Cardiac fibroblast (primary cell): ENCODE results near the gene SHANK1.
A peak's percentile ranks its signal among the peaks of the same experiment; 100 is the strongest.
"Not testable (repeated sequence)": the region's sequence is repeated elsewhere in the genome, so short reads cannot be mapped to it uniquely, and the experiment has no call there.

ENCODE experiments used
- DNase-seq, 2 donors: peaks; one replicate each; pipeline versions ENCODE4 v3.0.0 to v3.0.0-alpha.2; 2010; ENCODE audit warnings: low read depth in 2 of 2
- H3K4me3 ChIP-seq, 2 donors: replicated peaks in 1 of 2; 1 replicate in 1 of 2; 2 replicates in 1 of 2; pipeline ENCODE4 v1.5.1; 2011; ENCODE audit warnings: low read depth in 2 of 2, low read length in 2 of 2, mild to moderate bottlenecking in 2 of 2, moderate library complexity in 1 of 2
- TF ChIP-seq, protein P1 (sequence below): IDR thresholded peaks from one replicate; pipeline ENCODE4 v1.5.1; 2011; ENCODE audit warnings: low read depth, mild to moderate bottlenecking, low read length, inconsistent platforms

The SHANK1 gene

DNA sequence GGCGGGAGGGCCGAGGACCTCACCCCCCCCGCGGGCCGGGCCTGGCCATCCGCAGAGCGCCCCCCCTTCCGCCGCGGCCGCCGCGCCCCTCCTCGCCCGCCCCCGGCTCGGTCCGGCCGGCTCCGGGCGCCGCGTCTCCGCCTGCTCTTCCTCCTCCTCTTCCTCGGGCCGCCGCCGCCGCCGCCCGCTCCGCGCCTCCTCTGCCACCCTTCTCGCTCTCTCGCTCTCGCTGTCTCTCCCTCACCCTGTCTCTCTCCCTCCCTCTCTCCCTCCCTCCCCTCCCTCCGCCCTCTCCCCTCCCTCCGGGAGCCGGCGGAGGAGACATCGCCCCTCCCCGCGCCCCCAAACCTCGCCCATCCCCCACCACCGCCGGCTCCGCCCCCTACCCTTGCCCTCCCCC lies at the start of gene SHANK1:
TSS of gene SHANK1 (minus strand) at position 237 of the 400 bp plus-strand sequence. CDS start 2,883 bp downstream, outside the sequence.
- peak within 1 kb of the TSS; percentile 32 to 49 for H3K4me3 ChIP-seq
- TF ChIP-seq, protein P1, sequence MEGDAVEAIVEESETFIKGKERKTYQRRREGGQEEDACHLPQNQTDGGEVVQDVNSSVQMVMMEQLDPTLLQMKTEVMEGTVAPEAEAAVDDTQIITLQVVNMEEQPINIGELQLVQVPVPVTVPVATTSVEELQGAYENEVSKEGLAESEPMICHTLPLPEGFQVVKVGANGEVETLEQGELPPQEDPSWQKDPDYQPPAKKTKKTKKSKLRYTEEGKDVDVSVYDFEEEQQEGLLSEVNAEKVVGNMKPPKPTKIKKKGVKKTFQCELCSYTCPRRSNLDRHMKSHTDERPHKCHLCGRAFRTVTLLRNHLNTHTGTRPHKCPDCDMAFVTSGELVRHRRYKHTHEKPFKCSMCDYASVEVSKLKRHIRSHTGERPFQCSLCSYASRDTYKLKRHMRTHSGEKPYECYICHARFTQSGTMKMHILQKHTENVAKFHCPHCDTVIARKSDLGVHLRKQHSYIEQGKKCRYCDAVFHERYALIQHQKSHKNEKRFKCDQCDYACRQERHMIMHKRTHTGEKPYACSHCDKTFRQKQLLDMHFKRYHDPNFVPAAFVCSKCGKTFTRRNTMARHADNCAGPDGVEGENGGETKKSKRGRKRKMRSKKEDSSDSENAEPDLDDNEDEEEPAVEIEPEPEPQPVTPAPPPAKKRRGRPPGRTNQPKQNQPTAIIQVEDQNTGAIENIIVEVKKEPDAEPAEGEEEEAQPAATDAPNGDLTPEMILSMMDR, result no peak
- DNase-seq, result peak in 1 of 2 donors; percentile 46

DNA sequence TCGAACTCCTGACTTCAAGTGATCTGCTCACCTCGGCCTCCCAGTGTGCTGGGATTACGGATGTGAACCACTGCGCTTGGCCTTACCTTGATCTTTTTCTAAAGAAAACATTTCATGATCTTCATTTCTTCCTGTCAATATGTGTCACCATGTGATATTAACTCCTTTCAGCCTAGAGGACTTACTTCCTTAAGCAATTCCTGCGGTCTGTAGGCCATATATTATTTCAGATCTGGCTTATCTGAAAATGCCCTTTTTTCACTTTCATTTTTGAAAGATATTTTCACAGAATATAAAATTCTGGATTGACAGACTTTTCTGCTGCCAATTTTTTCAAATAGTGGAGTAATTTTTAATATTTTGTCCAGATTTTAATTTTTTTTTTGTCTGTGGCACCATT lies 48.7 kb upstream of the SHANK1 start:
- no peak for DNase-seq
- TF ChIP-seq, protein P1, result no peak
- H3K4me3 ChIP-seq, result no peak overlapping the region

DNA sequence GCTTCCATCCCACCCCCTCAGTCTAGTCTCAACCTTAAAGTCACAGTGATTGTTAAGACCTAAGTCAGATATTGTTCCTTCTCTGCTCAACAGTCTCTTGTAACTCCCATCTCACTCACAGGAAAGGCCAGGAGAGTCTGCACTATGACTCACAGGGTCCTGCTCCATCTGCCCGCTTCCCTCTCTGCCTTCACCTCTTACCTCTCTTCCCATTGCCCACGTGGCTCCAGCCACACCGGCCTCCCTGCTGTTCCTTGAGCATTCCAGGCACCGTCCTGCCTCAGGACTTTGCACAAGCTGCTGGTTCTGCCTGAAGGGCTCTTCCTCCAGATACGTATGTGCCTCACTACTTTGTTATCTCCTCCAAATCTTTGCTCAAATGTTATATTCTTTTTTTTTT lies 47.7 kb upstream of the SHANK1 start:
- DNase-seq, H3K4me3 ChIP-seq: not testable (repeated sequence)

DNA sequence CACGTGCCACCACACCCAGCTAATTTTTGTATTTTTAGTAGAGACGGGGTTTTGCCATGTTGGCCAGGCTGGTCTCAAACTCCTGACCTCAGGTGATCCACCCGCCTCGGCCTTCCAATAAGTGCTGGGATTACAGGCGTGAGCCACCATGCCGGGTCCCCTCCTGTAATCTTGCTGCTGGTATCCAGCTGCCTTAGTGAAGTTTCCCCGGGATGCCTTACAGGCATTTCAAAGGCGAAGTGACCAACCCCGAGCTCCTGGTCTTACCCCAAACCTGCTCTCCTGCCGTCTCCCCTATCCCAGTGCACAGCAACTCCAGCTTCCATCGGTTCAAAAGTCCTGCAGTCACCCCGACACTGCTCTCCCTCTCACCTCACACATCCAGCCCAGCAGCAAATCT lies 47.1 kb upstream of the SHANK1 start:
- not testable (repeated sequence) for H3K4me3 ChIP-seq

DNA sequence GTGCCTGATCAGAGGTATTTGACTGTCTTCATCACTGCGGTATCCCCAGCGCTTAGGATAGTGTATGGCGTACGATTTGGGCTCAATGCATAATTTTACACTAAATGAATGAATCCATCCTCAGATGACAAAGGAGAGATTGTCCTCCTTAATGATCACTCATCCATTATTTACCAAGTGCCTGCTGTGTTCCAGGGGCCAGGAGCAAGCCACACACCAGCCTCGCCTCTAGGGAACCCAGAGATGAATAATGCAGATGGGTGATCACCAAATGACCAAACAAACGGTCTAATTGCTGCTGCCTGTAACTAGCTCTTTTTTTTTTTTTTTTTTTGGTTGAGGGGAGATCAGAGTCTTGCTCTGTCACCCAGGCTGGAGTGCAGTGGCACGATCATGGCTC lies 44.8 kb upstream of the SHANK1 start:
- DNase-seq, result no peak
- TF ChIP-seq, protein P1, result no peak
- H3K4me3 ChIP-seq, result no peak overlapping the region

More for the DNA sequence above, 47.1 kb upstream of the SHANK1 start:
- not testable (repeated sequence) for DNase-seq

DNA sequence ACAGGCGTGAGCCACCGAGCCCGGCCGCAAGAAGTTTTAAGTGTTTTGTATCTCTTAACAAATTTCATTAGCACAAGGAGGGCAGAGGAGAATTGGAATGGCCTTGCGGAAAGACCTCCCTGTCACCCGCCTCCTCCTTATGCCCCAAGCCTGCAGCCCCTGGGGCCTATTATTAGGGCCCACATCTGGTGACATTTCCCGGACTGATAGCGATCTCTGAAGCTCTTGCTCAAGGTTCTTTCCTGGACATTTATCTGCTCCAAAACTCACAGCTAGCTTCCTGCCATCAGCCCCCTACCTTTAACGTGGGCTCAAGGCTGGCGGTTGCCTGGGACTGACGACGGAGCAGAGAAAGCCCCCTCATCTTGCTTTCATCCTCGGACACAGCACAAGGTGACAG lies 43.9 kb upstream of the SHANK1 start:
- H3K4me3 ChIP-seq, DNase-seq: not testable (repeated sequence)

DNA sequence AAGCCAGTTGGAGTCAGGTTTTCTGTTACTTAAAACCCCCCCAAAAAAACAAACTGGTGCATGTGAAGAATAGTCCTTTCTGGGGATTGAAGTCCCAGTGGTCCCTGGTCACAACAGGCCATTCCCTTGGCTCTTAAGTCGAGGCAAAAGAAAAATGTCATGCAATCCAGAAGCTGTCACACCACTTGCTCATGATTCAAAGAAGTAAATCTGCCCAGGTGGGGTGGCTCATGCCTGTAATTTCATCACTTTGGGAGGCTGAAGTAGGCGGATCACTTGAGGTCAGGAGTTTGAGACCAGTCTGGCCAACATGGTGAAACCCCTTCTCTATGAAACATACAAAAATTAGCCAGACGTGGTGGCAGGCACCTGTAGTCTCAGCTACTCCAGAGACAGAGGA lies 41.9 kb upstream of the SHANK1 start:
- not testable (repeated sequence) for H3K4me3 ChIP-seq, DNase-seq

DNA sequence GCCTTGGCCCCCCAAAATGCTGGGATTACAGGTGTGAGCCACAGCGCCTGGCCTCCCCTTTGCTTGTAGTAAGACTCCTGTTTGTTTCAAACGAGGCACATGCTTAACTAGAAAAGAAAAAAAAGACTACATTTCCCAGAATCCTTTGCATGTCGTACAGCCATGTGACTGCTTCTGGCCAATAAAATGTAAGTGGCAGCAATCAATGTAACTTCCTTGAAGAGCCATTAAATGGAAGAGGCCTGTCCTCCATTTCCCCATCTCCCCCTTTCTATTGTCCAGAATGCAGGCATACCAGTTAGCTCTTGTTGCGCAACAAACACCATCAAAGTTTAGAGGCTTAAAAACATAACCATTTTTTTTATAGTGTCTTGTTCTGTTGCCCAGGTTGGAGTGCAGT lies 40.3 kb upstream of the SHANK1 start:
- peak; percentile 28 to 48 for DNase-seq
- H3K4me3 ChIP-seq, result no peak overlapping the region
- TF ChIP-seq, protein P1, result no peak

DNA sequence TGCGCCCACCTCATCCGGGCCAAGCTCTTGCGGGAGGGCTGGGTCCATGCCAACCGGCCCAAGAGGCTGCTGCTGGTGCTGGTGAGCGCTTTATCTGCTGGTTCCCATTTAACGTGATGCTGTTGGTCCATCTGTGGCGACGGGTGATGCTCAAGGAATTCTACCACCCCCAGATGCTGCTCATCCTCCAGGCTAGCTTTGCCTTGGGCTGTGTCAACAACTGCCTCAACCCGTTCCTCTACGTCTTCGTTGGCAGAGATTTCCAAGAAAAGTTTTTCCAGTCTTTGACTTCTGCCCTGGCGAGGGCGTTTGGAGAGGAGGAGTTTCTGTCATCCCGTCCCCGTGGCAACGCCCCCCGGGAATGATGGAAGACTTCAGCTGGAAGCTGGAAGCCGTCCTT lies 39.5 kb upstream of the SHANK1 start:
- DNase-seq, result not testable (repeated sequence)

DNA sequence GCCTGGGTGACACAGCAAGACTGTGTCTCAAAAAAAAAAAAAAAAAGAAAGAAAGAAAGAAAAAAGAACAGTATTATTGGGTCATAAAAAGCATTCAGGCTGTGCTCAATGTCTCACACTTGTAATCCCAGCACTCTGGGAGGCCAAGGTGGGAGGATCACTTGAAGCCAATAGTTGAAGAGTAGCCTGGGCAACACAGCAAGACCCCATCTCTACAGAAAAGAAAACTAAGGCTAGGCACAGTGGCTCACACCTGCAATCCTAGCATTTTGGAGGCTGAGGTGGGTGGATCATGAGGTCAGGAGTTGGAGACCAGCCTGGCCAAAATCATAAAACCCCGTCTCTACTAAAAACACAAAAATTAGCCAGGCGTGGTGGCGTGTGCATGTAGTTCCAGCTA lies 38.0 kb upstream of the SHANK1 start:
- not testable (repeated sequence) for DNase-seq, H3K4me3 ChIP-seq

More for the DNA sequence above, 39.5 kb upstream of the SHANK1 start:
- H3K4me3 ChIP-seq, result not testable (repeated sequence)

DNA sequence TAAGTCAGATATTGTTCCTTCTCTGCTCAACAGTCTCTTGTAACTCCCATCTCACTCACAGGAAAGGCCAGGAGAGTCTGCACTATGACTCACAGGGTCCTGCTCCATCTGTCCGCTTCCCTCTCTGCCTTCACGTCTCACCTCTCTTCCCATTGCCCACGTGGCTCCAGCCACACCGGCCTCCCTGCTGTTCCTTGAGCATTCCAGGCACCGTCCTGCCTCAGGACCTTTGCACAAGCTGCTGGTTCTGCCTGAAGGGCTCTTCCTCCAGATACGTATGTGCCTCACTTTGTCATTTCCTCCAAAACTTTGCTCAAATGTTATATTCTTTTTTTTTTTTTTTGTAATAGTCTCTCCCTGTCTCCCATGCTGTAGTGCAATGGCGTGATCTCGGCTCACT lies 36.6 kb upstream of the SHANK1 start:
- not testable (repeated sequence) for H3K4me3 ChIP-seq, DNase-seq
